ENCODE measurements around the gene NDOR1.

DNA sequence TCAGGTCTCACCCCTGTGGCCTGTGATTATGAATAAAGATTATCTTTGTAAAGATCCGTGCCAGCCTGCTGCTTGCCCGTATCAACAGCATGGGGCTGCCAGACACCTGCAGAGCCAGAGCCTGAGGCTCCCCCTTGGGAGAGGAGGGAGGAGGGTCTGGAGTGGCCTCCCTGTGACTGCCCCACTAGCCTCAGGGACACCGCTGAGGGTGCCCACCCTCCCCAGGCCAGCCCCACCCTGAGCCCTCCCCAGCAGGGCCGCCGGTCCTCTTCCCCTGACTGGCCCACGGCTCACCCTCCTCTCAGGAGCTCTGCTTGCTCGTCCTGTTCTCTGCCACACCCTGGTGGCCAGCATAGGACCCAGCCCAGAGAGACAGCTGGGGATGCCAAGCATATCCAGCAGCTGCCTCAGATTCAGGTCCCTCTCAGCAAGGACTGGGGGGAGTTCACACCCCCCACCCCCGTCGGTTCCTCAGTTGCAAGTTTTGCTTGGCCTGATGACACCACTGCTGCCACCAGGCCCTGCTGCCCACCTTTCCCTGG lies 15.1 kb upstream of the NDOR1 start:
- TF ChIP-seq, protein P1, sequence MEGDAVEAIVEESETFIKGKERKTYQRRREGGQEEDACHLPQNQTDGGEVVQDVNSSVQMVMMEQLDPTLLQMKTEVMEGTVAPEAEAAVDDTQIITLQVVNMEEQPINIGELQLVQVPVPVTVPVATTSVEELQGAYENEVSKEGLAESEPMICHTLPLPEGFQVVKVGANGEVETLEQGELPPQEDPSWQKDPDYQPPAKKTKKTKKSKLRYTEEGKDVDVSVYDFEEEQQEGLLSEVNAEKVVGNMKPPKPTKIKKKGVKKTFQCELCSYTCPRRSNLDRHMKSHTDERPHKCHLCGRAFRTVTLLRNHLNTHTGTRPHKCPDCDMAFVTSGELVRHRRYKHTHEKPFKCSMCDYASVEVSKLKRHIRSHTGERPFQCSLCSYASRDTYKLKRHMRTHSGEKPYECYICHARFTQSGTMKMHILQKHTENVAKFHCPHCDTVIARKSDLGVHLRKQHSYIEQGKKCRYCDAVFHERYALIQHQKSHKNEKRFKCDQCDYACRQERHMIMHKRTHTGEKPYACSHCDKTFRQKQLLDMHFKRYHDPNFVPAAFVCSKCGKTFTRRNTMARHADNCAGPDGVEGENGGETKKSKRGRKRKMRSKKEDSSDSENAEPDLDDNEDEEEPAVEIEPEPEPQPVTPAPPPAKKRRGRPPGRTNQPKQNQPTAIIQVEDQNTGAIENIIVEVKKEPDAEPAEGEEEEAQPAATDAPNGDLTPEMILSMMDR (IDR thresholded peaks at IDR 0.05; ENCODE audit: insufficient read depth, low read length, poor library complexity, severe bottlenecking), result no peak
- TF ChIP-seq EZH2phosphoT487 (conservative IDR thresholded peaks at IDR 0.05; ENCODE audit: low read length), result no peak

Data from SU-DHL-6 (cell line).